PC-9 (cell line): ENCODE measurements around the gene ING5.

ENCODE experiments used
- EZH2 ChIP-seq: fragments of 200-600 bp; sonication (generic); IDR thresholded peaks from 2 replicates; pipeline ENCODE4 v1.8.0; 2017; ENCODE audit warnings: antibody characterized with exemption, low read depth
- TF ChIP-seq, protein P1 (sequence below): fragments of 200-600 bp; sonication (generic); conservative IDR thresholded peaks from 2 replicates; pipeline ENCODE4 v1.6.1; 2017; ENCODE audit warnings: mixed run types, antibody characterized with exemption, mild to moderate bottlenecking, moderate library complexity

DNA sequence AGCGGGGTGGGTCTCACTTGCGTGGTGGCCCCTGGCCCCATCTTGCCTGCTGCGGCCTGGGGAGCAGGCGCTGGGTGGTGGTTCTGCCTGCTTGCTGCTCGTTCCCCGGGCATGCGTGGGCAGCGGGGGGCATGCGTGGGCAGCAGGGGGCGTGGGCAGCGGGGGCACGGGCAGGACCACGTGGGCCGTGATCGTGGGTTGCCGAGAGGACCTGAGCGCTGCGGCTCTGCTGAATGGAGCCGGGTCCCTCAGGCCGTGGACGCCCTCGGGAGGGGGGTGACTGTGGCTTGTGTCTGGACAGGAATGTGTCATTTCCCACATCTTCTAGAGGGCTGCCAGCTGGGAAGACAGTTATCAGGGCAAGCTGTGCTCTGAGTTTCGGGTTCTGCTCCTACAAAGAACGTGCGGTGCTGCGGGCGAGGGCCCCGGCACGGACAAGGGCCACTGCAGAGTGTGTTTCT is 66.4 kb downstream of the ING5 start:
- TF ChIP-seq, protein P1, sequence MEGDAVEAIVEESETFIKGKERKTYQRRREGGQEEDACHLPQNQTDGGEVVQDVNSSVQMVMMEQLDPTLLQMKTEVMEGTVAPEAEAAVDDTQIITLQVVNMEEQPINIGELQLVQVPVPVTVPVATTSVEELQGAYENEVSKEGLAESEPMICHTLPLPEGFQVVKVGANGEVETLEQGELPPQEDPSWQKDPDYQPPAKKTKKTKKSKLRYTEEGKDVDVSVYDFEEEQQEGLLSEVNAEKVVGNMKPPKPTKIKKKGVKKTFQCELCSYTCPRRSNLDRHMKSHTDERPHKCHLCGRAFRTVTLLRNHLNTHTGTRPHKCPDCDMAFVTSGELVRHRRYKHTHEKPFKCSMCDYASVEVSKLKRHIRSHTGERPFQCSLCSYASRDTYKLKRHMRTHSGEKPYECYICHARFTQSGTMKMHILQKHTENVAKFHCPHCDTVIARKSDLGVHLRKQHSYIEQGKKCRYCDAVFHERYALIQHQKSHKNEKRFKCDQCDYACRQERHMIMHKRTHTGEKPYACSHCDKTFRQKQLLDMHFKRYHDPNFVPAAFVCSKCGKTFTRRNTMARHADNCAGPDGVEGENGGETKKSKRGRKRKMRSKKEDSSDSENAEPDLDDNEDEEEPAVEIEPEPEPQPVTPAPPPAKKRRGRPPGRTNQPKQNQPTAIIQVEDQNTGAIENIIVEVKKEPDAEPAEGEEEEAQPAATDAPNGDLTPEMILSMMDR, result no peak
- TF ChIP-seq EZH2, result no peak
